Trophoblast cell (in vitro differentiated cells and primary cell): ENCODE results near the gene MTCH1.

Experiments
- DNase-seq, 2 donors: peaks; one replicate each; pipeline ENCODE4 v3.0.0-alpha.2; 2016
- H2AFZ ChIP-seq: 2 replicates; pipeline ENCODE4 v1.6.1; 2013; ENCODE audit warnings: low read length, moderate library complexity, mild to moderate bottlenecking; ENCODE audit not compliant: insufficient read depth, poor library complexity
- H2AK5ac ChIP-seq: 2 replicates; pipeline ENCODE4 v1.6.1; 2013; ENCODE audit warnings: mild to moderate bottlenecking, low read length
- H2BK120ac ChIP-seq: 2 replicates; pipeline ENCODE4 v1.6.1; 2013; ENCODE audit warnings: low read length, mild to moderate bottlenecking, moderate library complexity; ENCODE audit not compliant: insufficient read depth, poor library complexity
- H2BK12ac ChIP-seq: 2 replicates; pipeline ENCODE4 v1.6.1; 2013; ENCODE audit warnings: mild to moderate bottlenecking, low read length, moderate library complexity
- H2BK5ac ChIP-seq: 2 replicates; pipeline ENCODE4 v1.6.1; 2013; ENCODE audit warnings: low read length, low read depth, moderate library complexity, mild to moderate bottlenecking; ENCODE audit not compliant: poor library complexity
- H3K14ac ChIP-seq: 2 replicates; pipeline ENCODE4 v1.6.1; 2013; ENCODE audit warnings: mild to moderate bottlenecking, low read length
- H3K18ac ChIP-seq: 2 replicates; pipeline ENCODE4 v1.6.1; 2013; ENCODE audit warnings: mild to moderate bottlenecking, low read length
- H3K23ac ChIP-seq: 2 replicates; pipeline ENCODE4 v1.6.1; 2013; ENCODE audit warnings: low read length
- H3K27ac ChIP-seq: 2 replicates; pipeline ENCODE4 v1.5.1; 2013; ENCODE audit warnings: low read depth, mild to moderate bottlenecking, inconsistent platforms, low read length, moderate library complexity
- H3K27me3 ChIP-seq: 2 replicates; pipeline ENCODE4 v1.6.1; 2013; ENCODE audit warnings: inconsistent platforms, mild to moderate bottlenecking, low read length, moderate library complexity; ENCODE audit not compliant: insufficient read depth
- H3K36me3 ChIP-seq, 2 experiments: 1 replicate in 1 of 2; 2 replicates in 1 of 2; pipeline ENCODE4 v1.6.1; 2013; ENCODE audit warnings: low read length in 2 of 2, mild to moderate bottlenecking in 2 of 2, moderate library complexity in 1 of 2; ENCODE audit not compliant: insufficient read depth in 2 of 2, control insufficient read depth in 1 of 2
- H3K4ac ChIP-seq: 2 replicates; pipeline ENCODE4 v1.6.1; 2013; ENCODE audit warnings: low read depth, mild to moderate bottlenecking, low read length, moderate library complexity
- H3K4me1 ChIP-seq, 2 experiments: 1 replicate in 1 of 2; 2 replicates in 1 of 2; pipeline ENCODE4 v1.6.1; 2013; ENCODE audit warnings: low read length in 2 of 2, mild to moderate bottlenecking in 2 of 2, moderate library complexity in 1 of 2; ENCODE audit not compliant: insufficient read depth in 2 of 2, control insufficient read depth in 1 of 2
- H3K4me2 ChIP-seq: 2 replicates; pipeline ENCODE4 v1.6.1; 2013; ENCODE audit warnings: inconsistent platforms, mild to moderate bottlenecking, low read length, moderate library complexity
- H3K4me3 ChIP-seq: 2 replicates; pipeline ENCODE4 v1.5.1; 2013; ENCODE audit warnings: mild to moderate bottlenecking, low read depth, low read length, inconsistent platforms
- H3K79me1 ChIP-seq: one replicate; pipeline ENCODE4 v1.6.1; 2013; ENCODE audit warnings: low read length
- H3K79me2 ChIP-seq: 2 replicates; pipeline ENCODE4 v1.6.1; 2013; ENCODE audit warnings: low read length, mild to moderate bottlenecking; ENCODE audit not compliant: control insufficient read depth, insufficient read depth, poor library complexity
- H3K9ac ChIP-seq: 2 replicates; pipeline ENCODE4 v1.6.1; 2013; ENCODE audit warnings: mild to moderate bottlenecking, low read length
- H3K9me3 ChIP-seq: 2 replicates; pipeline ENCODE4 v1.6.1; 2013; ENCODE audit warnings: low read depth, mild to moderate bottlenecking, control low read depth, inconsistent platforms, low read length; ENCODE audit not compliant: insufficient read depth
- H4K12ac ChIP-seq: 2 replicates; pipeline ENCODE4 v1.6.1; 2013; ENCODE audit warnings: low read depth, mild to moderate bottlenecking, low read length, moderate library complexity
- H4K8ac ChIP-seq: 2 replicates; pipeline ENCODE4 v1.6.1; 2013; ENCODE audit warnings: low read depth, mild to moderate bottlenecking, low read length, moderate library complexity
- H4K91ac ChIP-seq: one replicate; pipeline ENCODE4 v1.6.1; 2013; ENCODE audit warnings: low read depth, mild to moderate bottlenecking, low read length, moderate library complexity
- WGBS: extraction: QIAGEN DNeasy Blood & Tissue Kit; methylation state at CpG from one replicate; pipeline ENCODE4 v1.1.7; 2013; ENCODE audit warnings: missing lambda C conversion rate; ENCODE audit not compliant: insufficient read length, insufficient coverage; ENCODE audit errors: extremely low coverage; 5-methylcytosine and 5-hydroxymethylcytosine counted together

MTCH1 gene

DNA sequence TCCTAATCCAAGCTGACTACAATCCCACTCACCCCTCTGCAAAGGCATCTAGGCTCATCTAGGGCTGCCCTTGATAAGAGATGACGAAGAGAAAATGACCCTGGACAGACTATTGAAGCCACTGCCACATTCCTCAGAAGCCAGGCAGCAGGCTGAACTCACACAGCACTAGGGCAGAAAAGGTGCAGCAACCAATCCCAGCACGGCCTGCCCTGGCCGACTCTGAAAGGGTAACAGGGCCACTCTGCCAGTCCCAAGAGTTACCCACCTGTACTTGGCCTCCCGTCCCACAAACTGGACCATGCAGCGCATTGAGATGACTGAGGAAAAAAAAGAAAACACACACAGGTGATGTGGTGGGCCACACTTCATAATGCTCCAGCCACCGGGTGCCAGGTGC, 9.1 kb downstream of the MTCH1 start:
- H2BK12ac ChIP-seq, result no peak overlapping the region
- no peak for DNase-seq
- no peak overlapping the region for H2AFZ ChIP-seq

DNA sequence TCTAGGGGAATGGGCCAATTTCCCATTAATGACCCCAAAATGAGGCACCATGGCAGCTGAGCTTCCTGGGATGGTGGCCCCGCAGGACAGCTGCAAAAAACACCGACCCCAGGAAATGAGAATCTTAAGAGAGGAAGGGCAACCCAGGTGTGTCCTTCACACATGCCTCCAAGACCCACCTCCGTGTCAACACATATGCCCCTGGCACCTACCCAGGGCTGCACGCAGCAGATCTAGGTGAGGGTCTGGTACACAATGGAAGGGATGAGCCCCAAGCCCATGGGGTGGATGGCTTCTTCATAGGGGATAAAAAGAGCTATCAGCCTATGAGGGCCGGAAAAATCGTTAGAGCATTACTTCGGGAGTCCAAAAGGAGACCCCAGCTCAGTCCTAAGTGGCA, 9.5 kb downstream of the MTCH1 start:
- Histone ChIP-seq H3K4me1 (peaks cover 5 to 8% of the 10 kb centered on the region in 2 experiments), H3K36me3 (peaks cover 57 to 74% of the 10 kb centered on the region in 2 experiments), H3K4me2 (no peak overlapping the region), H3K79me2 (peaks cover 3% of the 10 kb centered on the region), H3K27me3 (no peaks in the 10 kb centered on the region), H4K91ac (no peak overlapping the region), H3K9ac (peak overlapping the region; percentile 26), H2BK5ac (no peak overlapping the region), H3K4me3 (no peak overlapping the region), H2BK120ac (no peak overlapping the region), H3K14ac (no peak overlapping the region), H2AK5ac (no peak overlapping the region), H3K9me3 (no peaks in the 10 kb centered on the region), H3K18ac (no peak overlapping the region), H3K4ac (no peak overlapping the region), H4K8ac (no peak overlapping the region), H2AFZ (no peak overlapping the region), H3K23ac (no peak overlapping the region), H2BK12ac (no peak overlapping the region), H3K27ac (no peak overlapping the region), H3K79me1 (no peaks in the 10 kb centered on the region), H4K12ac (no peak overlapping the region)
- no CpG with 5 or more reads among the region's 7 CpGs for WGBS
- no peak for DNase-seq

More for the DNA sequence above, 9.1 kb downstream of the MTCH1 start:
- Histone ChIP-seq H3K18ac (no peak overlapping the region), H2BK120ac (no peak overlapping the region), H3K9me3 (no peaks in the 10 kb centered on the region), H3K36me3 (peaks cover 57 to 70% of the 10 kb centered on the region in 2 experiments), H3K4me2 (no peak overlapping the region), H2AK5ac (no peak overlapping the region), H3K14ac (no peak overlapping the region), H3K4me3 (no peak overlapping the region), H3K23ac (no peak overlapping the region), H3K79me2 (peaks cover 4% of the 10 kb centered on the region), H3K4me1 (peaks cover 5% of the 10 kb centered on the region in 2 experiments), H3K27me3 (no peaks in the 10 kb centered on the region), H3K9ac (no peak overlapping the region), H3K27ac (no peak overlapping the region), H3K79me1 (no peaks in the 10 kb centered on the region), H4K8ac (no peak overlapping the region), H4K12ac (no peak overlapping the region), H3K4ac (no peak overlapping the region), H4K91ac (no peak overlapping the region), H2BK5ac (no peak overlapping the region)
- WGBS, result no CpG with 5 or more reads among the region's 6 CpGs

DNA sequence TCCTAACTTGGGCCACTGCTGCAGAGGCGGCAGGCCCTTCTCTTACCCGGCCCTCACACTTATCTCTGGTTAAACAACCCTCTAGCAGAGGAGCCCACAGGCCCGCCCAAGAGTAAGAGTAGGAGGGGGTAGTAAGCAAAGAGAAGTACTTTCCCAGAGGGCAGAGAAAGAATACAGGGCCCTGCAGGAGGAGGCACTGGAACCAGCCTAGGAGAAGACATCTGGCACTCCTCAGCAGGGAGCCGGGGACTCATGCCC, 10.1 kb downstream of the MTCH1 start:
- Histone ChIP-seq H3K4me2 (no peak overlapping the region), H3K9ac (no peak overlapping the region), H3K79me1 (no peaks in the 10 kb centered on the region), H2BK120ac (no peak overlapping the region), H3K27me3 (no peaks in the 10 kb centered on the region), H2AK5ac (no peak overlapping the region), H4K8ac (no peak overlapping the region), H3K18ac (no peak overlapping the region), H3K9me3 (no peaks in the 10 kb centered on the region), H3K23ac (no peak overlapping the region), H2AFZ (no peak overlapping the region), H3K27ac (no peak overlapping the region), H3K4ac (no peak overlapping the region), H3K4me1 (peaks cover 5 to 11% of the 10 kb centered on the region in 2 experiments), H4K12ac (no peak overlapping the region), H2BK12ac (no peak overlapping the region), H4K91ac (no peak overlapping the region), H3K79me2 (no peaks in the 10 kb centered on the region), H3K14ac (no peak overlapping the region), H3K36me3 (peaks cover 60 to 77% of the 10 kb centered on the region in 2 experiments), H2BK5ac (no peak overlapping the region), H3K4me3 (no peak overlapping the region)
- no CpG with 5 or more reads among the region's 4 CpGs for WGBS
- DNase-seq, result no peak

DNA sequence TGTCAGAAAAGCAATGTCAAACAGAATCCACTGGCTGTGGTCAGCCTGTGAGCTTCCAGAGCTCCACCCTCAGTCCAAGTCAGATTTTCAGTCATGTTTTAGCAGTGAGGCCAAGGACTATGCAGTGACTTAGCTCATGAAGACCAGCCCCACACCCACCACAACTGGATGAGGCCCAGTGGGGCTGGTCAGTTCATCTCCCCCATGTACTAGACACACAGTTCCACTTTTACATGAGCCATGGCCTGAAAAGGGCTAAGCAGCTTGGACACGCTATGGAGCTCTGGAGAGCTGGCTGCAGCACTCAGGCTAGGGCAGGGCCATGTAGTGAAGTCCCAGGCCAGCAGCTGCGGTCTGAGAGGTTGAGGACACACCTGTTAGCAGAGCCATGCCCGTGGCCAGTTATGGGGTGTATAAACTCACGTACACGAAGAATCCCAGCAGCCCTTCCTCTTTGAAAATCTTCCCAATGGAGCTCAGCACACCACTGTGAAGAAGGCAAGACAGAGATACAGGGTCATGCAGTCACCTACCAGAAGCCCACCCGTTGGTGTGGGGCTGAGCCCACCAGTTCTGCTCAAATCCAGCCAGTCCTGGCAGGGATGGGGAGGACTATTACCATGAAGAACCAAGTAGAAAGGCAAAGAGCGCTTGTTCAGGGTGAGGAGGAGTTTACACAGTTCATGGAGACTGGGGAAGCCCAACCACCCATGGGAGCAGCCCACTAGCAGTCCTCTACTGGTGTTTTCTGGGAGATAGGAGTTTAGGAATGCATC, 10.6 kb downstream of the MTCH1 start:
- no peak overlapping the region for H3K23ac ChIP-seq
- H3K36me3 ChIP-seq, result peaks cover 65 to 82% of the 10 kb centered on the region in 2 experiments
- no peak overlapping the region for H3K4me3 ChIP-seq
- no peak overlapping the region for H2AK5ac ChIP-seq
- no peak overlapping the region for H3K4ac ChIP-seq
- no peak overlapping the region for H4K12ac ChIP-seq
- H2AFZ ChIP-seq, result no peak overlapping the region
- no peaks in the 10 kb centered on the region for H3K9me3 ChIP-seq
- no CpG with 5 or more reads among the region's 7 CpGs for WGBS
- H2BK12ac ChIP-seq, result no peak overlapping the region
- no peak overlapping the region for H3K4me2 ChIP-seq
- H4K91ac ChIP-seq, result no peak overlapping the region
- no peaks in the 10 kb centered on the region for H3K79me1 ChIP-seq
- H3K79me2 ChIP-seq, result no peaks in the 10 kb centered on the region
- H4K8ac ChIP-seq, result no peak overlapping the region
- H2BK5ac ChIP-seq, result no peak overlapping the region
- DNase-seq, result no peak
- H3K18ac ChIP-seq, result no peak overlapping the region
- no peak overlapping the region for H3K27ac ChIP-seq
- no peak overlapping the region for H2BK120ac ChIP-seq
- H3K14ac ChIP-seq, result no peak overlapping the region
- no peak overlapping the region for H3K9ac ChIP-seq
- H3K4me1 ChIP-seq, result peaks cover 5 to 11% of the 10 kb centered on the region in 2 experiments
- no peaks in the 10 kb centered on the region for H3K27me3 ChIP-seq
